Stimulated activated CD8-positive, alpha-beta memory T cell treated with anti-CD3 and anti-CD28 coated beads, Interleukin-4, amount 100 ng/mL, for 4 hours (primary cell): ENCODE measurements around the gene C10orf143.
"Not testable (repeated sequence)": the region's sequence is repeated elsewhere in the genome, so short reads cannot be mapped to it uniquely, and the experiment has no call there.

Source experiments
- DNase-seq, 2 donors: peaks; one replicate each; pipeline ENCODE4 v3.0.0-alpha.2; 2020; ENCODE audit warnings: low read depth in 2 of 2, low spot score in 1 of 2

Gene C10orf143

DNA sequence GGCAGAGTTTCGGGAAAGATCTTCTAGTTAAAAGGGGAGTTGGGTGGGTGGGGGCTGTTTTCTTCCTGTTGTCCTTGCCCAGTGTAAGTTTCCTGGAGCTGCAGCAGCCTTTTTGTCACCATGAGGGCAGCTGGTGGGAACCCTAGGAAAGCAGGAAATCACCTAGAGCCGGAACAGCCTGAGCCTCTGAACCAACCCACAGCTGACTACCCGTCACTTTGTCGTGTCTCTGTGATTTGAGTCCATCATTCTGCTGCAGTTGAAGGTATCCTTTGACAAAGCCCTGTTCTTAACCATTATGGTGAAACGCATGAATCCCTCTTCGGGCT is 1.2 kb upstream of the C10orf143 start:
- DNase-seq = no peak

DNA sequence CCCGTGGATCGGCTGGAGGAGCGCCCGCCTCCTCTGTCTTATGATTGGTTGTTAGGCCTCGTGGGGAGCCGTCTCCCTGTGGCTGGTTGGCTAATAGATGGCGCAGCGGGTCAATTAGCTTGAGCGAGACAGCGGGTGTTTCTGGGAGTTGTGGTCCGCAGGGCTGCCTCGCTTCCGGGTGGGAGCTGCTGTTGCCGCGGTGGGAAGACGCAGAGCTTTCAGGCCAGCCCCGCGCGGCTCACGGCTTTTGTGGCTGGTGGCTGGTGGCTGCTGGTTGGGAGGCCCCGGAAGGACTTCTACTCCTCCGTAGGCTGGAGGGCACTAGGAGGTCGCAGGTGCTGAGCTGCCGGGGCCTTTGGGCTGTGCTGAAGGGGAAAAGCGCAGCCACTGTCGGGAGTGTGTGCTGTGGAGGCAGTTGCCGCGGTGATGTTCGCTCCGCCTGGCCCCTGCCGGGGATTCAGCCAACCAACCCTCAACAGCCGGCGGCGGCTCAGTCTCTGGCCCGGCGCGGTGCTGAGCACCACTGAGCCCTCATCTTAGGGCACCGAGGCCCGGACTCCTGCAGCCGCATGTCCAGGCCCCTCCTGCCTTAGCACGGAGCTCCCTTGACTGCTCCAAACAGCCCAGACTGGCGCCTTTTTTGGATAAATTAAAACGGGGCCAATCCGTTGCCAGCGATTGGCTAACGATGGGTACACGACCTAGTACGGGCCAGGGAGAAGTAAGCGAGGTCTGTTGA is 652 bp upstream of the C10orf143 start:
- DNase-seq = peak; percentile 82 to 92

DNA sequence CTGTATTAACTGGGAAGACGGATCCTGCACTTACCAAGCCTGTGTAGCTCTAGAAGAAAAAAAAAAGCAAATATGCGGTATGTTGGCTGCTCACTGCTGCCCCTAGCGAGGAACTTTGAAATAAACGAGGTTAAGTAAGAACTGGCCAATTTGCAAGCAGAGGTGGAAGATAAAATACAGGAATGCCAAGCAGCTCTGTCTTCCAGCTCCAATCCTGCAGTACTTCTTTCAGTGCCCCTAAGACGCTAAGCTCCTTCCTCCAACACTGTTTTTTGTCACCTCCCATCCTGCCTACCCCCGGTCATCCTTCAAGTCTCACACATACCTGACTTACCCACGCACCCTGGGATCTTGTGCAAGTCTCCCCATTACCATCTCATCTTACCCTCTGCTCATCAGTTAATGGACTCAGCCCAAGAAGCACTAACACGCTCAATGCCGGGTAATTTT is 809 bp downstream of the C10orf143 start:
- peak; percentile 21 to 47 for DNase-seq

DNA sequence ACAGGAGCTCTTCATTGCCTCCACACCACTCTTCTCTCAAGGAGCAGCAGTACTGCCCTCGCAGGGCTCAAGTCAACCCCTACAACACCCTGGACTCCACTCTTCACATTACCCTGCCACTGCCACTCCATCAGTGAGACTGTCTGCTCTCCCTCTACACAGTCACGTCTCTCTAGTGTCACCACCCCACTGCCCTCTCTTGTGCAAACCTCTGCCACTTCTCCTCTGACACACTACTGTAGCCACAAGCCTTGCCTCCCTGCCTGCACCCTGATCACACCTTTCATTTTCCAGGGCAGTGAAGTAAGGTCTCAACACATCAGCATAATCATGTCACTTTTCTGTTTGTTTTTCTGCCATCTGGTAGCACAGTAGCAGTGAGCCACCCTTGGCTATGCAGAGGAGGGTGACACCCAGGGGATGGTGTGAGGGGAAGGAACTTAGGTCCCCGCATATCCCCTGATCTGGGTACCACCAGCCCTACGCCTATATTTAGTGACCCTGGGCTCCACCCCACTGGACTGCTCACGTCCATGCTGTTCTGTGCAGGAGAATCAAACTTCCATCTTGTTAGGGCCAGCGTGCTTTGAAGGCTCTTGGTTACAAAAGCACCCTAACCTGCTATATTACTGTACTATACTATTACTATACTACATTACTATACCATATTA is 1.6 kb downstream of the C10orf143 start:
- no peak for DNase-seq

DNA sequence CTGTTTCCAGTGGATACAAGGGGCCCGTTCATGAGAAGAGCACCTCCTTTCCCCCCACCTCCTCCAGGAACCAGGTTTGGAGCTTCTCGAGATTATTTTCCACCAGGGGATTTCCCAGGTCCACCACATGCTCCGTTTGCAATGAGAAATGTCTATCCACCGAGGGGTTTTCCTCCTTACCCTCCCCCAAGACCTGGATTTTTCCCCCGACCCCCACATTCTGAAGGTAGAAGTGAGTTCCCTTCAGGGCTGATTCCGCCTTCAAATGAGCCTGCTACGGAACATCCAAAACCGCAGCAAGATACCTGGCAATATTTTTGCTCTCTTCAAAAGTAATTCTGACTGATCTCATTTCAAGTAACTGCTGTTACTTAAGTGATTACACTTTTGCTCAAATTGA is 2.5 kb downstream of the C10orf143 start:
- DNase-seq = not testable (repeated sequence)

DNA sequence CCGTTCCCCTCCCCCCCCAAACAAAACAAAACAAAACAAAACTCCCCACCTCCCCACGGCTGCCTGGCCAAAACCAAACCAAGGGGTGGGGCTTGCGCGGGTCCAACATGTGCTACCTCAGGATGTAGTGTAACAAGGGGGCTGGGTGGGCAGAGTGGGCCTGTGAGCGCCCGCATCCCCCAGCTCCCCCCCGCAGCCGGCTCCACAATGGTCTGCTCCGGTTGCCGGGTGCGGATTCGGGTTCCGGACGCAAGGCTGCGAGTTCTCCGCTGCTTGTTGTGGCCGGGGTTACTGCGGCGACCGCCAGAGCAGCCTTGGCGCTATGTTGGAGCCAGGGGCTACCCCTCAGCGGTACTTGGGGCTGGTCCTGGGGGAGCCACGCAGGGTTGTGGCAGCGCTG is 4.9 kb downstream of the C10orf143 start:
- DNase-seq = no peak

DNA sequence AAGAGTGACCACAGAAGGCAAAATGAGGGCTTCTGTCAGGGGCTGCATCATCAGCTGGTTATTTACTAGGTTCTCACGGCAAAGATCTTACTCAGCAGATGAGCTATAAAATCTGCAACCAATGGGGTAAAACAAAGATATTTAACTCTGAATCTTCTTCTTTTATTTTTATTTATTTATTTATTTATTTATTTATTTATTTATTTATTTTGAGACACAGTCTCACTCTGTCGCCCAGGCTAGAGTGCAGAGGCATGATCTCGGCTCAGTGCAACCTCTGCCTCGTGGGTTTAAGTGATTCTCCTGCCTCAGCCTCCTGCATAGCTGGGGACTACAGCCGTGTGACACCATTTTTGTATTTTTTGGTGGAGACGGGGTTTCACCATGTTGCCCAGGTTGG is 11.3 kb downstream of the C10orf143 start:
- no peak for DNase-seq

DNA sequence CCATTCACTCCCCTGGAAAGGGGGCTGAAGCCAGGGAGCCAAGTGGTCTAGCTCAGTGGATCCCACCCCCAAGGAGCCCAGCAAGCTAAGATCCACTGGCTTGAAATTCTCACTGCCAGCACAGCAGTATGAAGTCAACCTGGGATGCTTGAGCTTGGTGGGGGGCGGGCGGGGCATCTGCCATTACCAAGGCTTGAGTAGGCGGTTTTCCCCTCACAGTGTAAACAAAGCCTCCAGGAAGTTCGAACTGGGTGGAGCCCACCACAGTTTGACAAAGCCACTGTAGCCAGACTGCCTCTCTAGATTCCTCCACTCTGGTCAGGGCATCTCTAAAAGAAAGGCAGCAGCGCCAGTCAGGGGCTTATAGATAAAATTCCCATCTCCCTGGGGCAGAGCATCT is 20.1 kb downstream of the C10orf143 start:
- not testable (repeated sequence) for DNase-seq

DNA sequence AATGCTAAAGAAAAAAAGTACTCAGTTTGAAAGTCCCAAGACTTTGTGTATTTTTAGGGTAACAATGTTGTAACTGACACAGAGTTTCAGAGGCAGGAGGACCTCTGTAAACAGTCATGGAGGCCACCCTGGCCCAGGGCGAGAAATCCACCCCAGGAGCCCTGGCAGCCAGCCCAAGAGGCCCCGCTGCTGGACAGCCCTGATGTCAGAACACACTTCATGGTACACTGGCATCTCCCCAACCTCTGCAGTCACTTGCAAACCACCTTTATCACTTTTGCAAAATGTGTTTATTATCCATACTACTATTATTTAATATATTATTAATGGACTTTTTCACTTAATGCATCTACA is 30.2 kb downstream of the C10orf143 start:
- no peak for DNase-seq

DNA sequence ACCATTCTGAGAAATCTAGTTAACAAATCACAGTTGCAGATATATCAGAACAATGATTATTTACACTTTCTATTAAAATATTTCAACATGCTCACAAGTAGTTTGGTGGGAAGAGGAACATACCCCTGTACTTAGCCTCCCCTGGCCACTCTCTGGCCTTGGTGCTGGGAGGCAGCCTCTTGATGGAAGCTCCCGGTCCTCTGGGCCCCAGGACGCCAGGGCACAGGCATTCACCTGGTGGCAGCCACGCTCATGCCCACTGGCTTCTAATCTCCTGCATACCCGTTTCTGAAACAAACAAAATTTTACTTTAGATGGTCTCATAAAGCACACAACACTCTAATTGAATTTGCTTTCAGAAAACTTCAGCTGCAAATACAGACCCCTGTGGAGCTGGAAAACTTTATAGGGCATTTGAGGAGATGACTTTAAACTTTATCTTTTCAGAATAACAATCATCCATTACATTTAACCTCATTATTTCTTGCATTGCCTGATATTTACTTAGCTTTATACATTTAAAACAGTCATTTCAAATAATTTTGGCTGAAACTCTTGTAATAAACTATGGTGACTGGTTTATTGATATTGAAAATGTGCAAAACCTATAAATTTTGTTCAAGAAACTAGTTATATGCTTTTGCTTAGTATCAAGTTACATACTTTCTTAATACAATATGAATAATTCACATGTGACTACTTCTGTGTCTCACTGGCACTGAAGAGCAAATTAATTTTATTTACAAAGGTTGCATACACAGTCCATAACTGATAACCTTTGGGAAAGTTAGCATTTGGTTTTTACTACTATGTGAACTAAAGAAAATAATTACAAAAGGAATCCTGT is 30.8 kb downstream of the C10orf143 start:
- DNase-seq = no peak

DNA sequence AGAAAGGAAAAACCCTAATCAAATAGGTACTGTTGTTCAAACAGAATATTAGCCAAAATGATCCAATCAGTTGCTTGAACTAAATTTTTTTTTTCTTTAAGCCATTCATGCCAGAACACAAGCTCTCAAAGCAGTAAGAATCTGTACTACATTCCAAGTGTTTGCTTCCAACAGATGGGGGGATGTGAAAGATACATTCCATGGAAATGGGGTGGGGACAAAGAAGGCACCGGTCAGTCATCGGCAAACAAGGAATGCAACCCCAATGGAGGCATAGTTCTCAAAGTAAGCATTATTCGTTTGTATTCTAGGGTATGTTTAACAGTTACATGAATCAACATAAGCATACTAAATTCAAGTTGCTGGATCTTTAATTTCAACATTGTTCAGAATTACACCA is 32.5 kb downstream of the C10orf143 start:
- no peak for DNase-seq

DNA sequence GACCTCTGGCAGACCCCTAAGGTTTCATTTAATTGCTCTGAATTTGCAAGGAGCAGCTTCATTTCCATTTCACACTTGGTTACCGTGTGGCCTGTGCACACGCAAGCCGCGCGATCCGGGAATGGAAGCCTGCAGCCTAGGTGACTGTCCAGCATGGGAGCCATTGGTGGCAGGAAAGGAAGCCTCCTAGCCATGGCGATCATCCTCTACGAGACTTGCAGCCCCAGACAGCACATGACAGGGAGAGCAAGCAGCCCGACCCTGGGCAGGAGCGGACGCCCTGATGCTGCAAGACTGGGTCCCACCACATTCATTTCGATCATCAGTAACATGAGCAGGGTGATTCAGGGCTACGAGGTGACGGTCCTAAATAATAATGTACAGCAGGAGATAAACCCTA is 33.9 kb downstream of the C10orf143 start:
- DNase-seq = no peak

DNA sequence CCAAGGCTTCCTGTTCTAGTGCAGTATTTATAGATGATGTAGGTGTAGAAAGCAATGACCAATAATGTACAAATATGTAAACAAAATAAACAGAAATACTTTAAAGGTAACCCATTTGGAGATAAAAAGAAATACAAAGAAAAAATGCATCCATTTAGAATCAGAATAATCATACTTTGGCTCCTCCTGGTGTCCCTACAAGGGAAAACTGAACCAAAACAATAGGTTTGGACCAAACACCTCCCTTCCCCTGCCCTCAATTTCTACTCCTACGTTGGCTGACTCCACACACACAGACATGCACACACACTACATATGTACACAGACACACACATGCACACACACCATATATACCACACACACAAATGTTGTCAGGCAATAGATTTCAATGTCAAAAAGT is 36.0 kb downstream of the C10orf143 start:
- DNase-seq = no peak

DNA sequence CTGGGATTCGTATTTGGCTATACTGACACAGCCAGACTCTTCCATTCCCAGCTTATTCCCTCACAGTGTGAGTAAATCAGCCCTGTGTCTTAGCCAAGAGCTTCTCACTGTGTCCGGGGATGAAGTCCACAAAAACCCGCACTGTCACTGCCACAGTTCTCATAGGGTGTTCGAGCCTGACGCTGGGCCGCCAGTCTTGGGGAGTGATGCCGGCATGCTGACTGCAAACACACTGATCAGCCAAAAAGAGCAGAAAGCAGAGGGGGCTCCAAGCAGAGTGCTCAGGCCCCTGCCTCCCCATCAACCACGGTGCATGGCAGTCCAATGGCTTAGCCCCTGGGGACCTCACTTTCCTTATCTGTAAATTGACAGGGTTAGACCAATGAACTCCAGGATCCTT is 36.7 kb downstream of the C10orf143 start:
- DNase-seq = no peak

DNA sequence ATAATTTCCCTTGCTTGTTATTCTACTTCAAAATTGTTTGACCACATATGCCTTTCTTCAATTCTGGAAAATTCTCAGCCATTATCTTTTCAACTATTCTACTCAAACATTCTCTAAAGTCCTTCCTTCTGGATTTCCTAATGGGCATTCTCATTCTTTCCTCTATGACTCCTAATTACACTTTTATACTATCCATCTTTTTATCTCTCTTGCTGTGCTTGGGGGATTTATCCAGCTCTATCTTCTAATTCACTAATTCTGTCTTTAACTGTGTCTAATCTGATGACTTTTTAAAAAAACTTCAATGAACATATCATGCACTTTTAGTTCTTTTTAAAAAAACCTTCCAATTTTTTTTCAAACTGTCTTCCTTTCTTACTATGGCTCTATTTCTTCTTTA is 38.4 kb downstream of the C10orf143 start:
- DNase-seq = no peak

DNA sequence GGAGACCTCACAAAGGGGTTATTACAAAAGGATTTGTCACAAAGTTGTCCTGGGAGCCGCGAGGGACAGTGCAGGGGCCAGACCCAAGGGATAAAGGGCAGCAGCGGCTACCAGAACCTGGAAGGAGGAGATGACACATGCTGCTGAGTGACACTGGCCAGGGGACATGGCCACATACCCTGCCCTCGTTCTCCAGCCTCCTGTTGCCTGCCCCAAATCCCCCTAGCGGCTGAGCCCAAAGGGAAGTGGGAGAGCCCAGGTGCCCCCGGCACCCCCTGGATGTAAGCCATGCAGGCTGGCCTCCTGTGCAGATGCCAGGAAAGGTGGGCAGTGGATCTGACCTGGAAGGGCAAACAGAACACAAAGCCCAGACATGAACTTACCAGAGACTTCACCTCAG is 42.7 kb downstream of the C10orf143 start:
- no peak for DNase-seq

DNA sequence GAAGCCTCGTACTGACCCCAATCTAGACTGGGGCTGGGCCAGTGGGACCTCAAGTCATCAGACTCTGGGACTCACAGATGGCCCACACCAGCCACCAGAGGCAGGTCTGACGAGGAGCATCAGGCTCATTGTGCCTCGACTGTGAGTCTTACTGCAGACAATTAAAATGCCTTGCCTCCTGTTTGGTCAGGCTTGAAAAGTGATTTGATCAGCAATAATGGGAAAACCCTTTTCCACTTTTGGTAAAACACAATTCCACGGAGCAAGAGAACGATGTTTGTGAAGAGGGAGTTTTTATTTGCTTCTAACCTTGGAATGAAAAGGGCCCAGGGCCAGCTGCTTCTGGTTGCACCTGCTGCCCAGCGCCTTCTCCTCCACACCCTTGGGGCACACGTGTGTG is 43.9 kb downstream of the C10orf143 start:
- no peak for DNase-seq

DNA sequence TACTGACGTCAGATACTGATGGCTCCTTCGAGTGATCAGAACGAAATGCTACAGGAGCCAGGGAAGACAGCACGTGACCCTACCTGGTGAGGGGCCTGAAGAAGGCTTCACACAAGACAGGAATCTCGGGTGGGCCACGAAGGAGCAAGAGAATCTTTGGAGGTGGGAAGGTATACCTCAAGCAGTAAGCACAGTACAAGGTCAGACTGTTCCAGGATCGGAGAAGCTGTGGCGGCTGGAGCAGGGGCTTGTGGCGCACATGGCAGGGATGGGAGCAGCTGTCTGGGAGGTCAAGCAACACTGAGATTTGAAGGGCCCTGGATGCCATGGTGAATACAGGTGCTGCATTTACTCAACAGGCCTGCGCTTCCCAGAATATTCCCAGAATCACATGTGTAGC is 45.4 kb downstream of the C10orf143 start:
- DNase-seq = no peak

DNA sequence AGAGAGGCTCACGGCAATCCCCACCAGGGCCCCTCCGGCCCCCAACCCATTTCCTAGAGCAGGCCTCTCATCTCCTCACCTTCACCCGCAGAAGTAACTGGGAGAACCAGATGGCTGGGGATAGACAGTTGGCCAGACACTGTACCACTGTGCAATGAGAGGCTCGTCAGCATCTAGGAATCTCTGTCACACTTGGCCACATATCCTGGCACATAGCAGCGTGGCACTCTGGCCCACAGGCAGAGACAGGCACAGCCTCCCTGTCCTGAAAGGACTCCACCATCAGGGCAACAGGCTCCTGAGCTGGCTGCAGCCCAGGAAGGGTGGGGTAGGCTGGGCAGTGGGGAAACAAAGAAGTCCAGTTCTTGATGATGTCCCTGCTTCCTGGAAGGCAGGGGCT is 45.8 kb downstream of the C10orf143 start:
- no peak for DNase-seq

DNA sequence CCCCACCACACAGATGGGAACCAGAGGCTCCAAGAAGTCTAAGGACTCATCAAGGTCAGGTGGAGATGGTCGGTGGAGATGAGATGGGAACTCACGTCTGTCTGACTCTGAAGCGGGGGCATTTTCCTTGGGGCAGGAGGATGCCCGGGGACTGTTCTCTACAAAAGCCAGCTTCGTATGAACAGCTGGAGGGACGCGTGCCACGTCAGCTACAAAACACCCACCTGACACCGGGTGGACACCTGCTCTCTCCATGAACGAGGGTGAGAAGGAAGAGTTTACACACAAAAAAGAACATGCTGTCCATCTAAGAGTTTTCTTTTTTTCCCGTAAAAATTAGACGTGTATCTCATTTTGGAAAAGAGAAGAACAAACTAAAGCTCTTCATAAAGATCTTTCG is 47.7 kb downstream of the C10orf143 start:
- DNase-seq = no peak

DNA sequence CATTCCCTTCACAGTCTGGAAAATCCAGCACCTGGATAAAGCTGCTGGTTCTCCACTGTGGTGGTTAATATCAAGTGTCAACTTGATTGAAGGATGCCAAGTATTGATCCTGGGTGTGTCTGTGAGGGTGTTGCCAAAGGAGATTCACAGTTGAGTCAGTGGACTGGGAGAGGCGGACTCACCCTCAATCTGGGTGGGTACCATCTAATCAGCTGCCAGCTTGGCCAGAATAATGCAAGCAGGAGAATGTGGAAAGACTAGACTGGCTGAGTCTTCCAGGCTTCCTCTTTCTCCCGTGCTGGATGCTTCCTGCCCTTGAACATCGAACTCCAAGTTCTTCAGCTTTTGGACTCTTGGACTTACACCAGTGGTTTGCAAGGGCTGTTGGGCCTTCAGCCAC is 48.4 kb downstream of the C10orf143 start:
- DNase-seq = no peak

DNA sequence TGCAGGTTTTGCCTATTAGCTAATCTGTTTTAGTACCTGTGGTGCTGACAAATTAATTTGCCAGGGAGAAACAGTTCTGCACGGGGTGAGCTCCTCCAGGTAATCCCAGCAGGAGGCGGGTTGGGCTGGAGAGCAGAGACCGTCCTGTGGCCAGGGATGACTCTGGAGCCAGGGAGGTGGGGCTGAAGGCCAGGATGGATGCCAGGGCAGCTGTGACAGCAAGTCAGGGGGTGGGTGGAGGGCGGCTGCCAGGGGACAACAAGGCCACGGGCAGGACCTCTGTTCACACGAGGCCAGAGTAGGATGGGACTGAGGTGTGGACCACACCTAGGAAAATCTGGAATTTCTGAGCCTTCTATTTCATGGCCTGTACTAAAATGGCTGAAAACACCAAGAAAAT is 48.9 kb downstream of the C10orf143 start:
- DNase-seq = no peak
